AG09309 (cell line): ENCODE data around the gene SLC27A4.

Experiments used
- DNase-seq: peaks from one replicate; pipeline ENCODE4 v3.0.0-alpha.2; 2010; ENCODE audit warnings: low read depth
- H3K4me3 ChIP-seq: 2 replicates; pipeline ENCODE4 v1.5.1; 2011; ENCODE audit warnings: mild to moderate bottlenecking, low read depth, low read length, moderate library complexity; ENCODE audit not compliant: control insufficient read depth
- TF ChIP-seq, protein P1 (sequence below): IDR thresholded peaks from 2 replicates; pipeline ENCODE4 v1.5.1; 2011; ENCODE audit warnings: mild to moderate bottlenecking, low read depth, low read length, inconsistent platforms; ENCODE audit not compliant: insufficient read depth, control insufficient read depth; ENCODE audit errors: missing control alignments

The SLC27A4 gene

DNA sequence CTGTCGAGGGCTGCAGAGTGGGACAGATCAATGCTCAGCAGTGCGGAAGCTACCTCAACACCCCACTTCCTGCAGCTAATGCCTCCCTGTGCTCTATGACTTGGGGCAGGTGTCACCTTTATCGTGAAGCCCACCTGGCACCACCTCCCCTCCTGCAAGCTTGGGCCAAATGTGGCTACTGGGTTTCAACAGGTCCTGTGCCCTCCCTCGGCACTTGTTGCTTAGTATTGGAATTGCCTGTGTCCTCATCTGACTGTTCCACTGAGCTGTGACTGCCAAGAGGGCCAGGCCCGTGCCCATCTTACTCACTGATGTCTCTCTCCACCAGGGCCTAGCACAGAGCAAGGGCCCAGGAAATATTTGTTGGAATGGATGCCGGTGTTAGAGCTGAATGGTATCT, 9.4 kb downstream of the SLC27A4 start:
- H3K4me3 ChIP-seq = no peak overlapping the region
- TF ChIP-seq, protein P1, sequence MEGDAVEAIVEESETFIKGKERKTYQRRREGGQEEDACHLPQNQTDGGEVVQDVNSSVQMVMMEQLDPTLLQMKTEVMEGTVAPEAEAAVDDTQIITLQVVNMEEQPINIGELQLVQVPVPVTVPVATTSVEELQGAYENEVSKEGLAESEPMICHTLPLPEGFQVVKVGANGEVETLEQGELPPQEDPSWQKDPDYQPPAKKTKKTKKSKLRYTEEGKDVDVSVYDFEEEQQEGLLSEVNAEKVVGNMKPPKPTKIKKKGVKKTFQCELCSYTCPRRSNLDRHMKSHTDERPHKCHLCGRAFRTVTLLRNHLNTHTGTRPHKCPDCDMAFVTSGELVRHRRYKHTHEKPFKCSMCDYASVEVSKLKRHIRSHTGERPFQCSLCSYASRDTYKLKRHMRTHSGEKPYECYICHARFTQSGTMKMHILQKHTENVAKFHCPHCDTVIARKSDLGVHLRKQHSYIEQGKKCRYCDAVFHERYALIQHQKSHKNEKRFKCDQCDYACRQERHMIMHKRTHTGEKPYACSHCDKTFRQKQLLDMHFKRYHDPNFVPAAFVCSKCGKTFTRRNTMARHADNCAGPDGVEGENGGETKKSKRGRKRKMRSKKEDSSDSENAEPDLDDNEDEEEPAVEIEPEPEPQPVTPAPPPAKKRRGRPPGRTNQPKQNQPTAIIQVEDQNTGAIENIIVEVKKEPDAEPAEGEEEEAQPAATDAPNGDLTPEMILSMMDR = no peak
- no peak for DNase-seq

DNA sequence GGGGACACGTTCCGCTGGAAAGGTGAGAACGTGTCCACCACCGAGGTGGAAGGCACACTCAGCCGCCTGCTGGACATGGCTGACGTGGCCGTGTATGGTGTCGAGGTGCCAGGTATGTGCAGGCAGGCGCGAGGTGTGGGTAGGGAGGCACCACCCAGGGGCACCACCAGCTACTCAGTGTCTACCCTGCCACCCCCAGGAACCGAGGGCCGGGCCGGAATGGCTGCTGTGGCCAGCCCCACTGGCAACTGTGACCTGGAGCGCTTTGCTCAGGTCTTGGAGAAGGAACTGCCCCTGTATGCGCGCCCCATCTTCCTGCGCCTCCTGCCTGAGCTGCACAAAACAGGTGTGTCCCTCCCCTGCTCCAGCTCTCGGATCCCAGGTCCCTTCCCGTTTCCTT, 15.1 kb downstream of the SLC27A4 start:
- TF ChIP-seq, protein P1 = no peak
- no peak for DNase-seq
- no peak overlapping the region for H3K4me3 ChIP-seq

DNA sequence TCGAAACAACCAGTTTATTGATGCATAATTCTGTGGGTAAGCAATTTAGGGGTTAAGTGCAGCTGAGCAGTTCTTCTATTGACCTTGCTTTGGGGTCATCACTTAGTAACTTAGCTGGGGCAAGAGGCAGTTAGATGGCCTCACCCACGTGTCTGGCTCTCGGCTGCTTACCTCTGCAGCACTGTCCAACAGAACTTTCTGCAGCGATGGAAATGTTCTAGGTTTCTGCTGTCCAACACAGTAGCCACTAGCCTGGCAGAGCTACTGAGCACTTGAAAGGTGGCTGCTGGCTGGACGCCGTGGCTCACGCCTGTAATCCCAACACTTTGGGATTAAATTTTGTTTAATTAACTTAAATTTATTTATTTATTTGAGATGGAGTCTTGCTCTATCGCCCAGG, 17.8 kb downstream of the SLC27A4 start:
- DNase-seq = no peak
- TF ChIP-seq, protein P1 = no peak
- H3K4me3 ChIP-seq = no peak overlapping the region

DNA sequence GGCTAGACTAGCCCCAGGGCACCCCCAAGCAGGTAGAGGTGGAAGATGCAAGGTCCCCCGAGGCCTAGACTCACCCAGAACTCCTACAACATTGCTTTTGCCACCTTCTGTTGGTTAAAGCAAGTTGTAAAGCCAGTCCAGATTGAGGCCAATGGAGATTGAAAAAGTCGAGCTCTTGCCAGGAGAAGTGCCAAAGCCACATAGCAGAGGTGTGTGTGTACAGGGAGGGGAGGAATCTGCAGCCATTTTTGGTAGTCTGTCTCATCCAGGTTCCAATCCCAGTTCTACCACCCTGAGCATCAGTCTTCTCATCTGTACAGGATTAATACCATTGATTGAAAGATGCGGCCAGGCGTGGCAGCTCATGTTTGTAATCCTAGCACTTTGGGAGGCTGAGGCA, 18.5 kb downstream of the SLC27A4 start:
- H3K4me3 ChIP-seq = no peak overlapping the region
- no peak for DNase-seq
- TF ChIP-seq, protein P1 = no peak

DNA sequence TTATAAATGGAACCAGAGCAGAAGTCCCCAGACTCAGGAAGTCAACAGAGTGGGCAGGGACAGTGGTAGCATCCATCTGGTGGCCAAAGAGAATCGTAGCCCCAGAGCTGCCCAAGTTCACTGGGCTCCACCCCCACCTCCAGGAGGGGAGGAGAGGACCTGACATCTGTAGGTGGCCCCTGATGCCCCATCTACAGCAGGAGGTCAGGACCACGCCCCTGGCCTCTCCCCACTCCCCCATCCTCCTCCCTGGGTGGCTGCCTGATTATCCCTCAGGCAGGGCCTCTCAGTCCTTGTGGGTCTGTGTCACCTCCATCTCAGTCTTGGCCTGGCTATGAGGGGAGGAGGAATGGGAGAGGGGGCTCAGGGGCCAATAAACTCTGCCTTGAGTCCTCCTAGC, 20.5 kb downstream of the SLC27A4 start:
- TF ChIP-seq, protein P1 = no peak
- DNase-seq = no peak
- H3K4me3 ChIP-seq = no peak overlapping the region

DNA sequence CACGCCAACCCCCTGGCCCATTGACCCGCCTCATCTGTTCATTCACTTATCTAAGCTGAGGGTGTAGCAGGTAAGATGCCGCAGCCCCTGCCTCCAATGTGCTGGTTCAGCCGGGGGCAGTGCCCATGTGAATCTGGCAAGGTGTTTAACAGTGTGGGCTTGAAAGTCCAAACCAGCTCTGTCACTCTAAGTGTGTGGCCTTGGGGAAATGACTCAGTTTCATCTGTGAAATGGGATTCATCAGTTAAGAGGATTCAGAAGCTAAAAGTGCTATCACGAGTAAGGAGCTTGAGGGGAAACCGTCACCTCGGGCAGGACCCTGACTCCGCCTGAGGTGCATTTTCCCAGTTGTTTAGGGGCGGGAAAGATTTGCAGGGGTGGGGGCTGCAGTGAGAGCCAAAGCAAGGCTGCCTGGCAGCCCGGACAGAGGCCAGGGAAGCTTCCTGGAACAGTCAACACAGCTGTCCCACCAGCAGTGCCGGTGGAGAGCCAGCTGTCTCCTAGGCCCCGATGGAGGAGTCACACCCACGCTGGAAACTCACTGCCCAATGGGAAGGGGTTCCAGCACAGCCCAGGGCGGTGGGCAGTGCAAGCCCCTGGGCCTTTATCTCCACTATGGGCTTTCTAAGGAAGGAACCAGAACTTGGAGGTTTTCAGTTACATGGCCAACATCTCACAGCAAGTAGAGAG, 21.1 kb downstream of the SLC27A4 start:
- no peak for DNase-seq
- H3K4me3 ChIP-seq = peak overlapping the region; percentile 41; the same call in 1 of the 2 replicates
- TF ChIP-seq, protein P1 = no peak
